DOHH2 (cell line): ENCODE results near the gene HSD11B1.

ENCODE experiments used
- H3F3A ChIP-seq: fragments of 200-600 bp; sonication (generic), shearing (Covaris generic); 2 replicates; pipeline ENCODE4 v1.6.0; 2016; ENCODE audit warnings: antibody characterized with exemption, mild to moderate bottlenecking; ENCODE audit not compliant: control insufficient read depth, insufficient read depth
- H3K27ac ChIP-seq: fragments of 200-600 bp; sonication (generic); 2 replicates; pipeline ENCODE4 v1.5.1; 2014; ENCODE audit warnings: low read depth, mild to moderate bottlenecking, low read length, moderate library complexity
- H3K27me3 ChIP-seq: fragments of 200-600 bp; sonication (generic); 2 replicates; pipeline ENCODE4 v1.6.1; 2014; ENCODE audit warnings: mild to moderate bottlenecking, low read length, mixed read lengths; ENCODE audit not compliant: control insufficient read depth
- H3K36me3 ChIP-seq: fragments of 200-600 bp; sonication (generic); 2 replicates; pipeline ENCODE4 v1.6.1; 2014; ENCODE audit warnings: mild to moderate bottlenecking, low read length, moderate library complexity, mixed read lengths; ENCODE audit not compliant: control insufficient read depth
- H3K4me1 ChIP-seq: fragments of 200-600 bp; sonication (generic); 2 replicates; pipeline ENCODE4 v1.6.1; 2014; ENCODE audit warnings: mild to moderate bottlenecking, low read length, mixed read lengths; ENCODE audit not compliant: control insufficient read depth
- H3K4me2 ChIP-seq: fragments of 200-600 bp; sonication (generic); 2 replicates; pipeline ENCODE4 v1.6.0; 2014; ENCODE audit warnings: mild to moderate bottlenecking, low read length, moderate library complexity
- H3K4me3 ChIP-seq: fragments of 200-600 bp; sonication (generic); 2 replicates; pipeline ENCODE4 v1.5.1; 2014; ENCODE audit warnings: mild to moderate bottlenecking, low read length, mixed read lengths
- H3K79me2 ChIP-seq: fragments of 200-600 bp; sonication (generic); 2 replicates; pipeline ENCODE4 v1.6.1; 2014; ENCODE audit warnings: mild to moderate bottlenecking, low read length, mixed read lengths; ENCODE audit not compliant: control insufficient read depth
- H3K9me2 ChIP-seq: fragments of 200-600 bp; sonication (generic); replicated peaks from 2 replicates; pipeline ENCODE4 v1.6.1; 2014; ENCODE audit warnings: mild to moderate bottlenecking, low read length, mixed read lengths; ENCODE audit not compliant: control insufficient read depth
- H3K9me3 ChIP-seq: fragments of 200-600 bp; sonication (generic); 2 replicates; pipeline ENCODE4 v1.6.1; 2014; ENCODE audit warnings: antibody characterized with exemption, low read length, mixed read lengths; ENCODE audit not compliant: control insufficient read depth, insufficient read depth
- H4K20me1 ChIP-seq: fragments of 200-600 bp; sonication (generic); 2 replicates; pipeline ENCODE4 v1.6.0; 2014; ENCODE audit warnings: low read depth, mild to moderate bottlenecking, antibody characterized with exemption, low read length, moderate library complexity; ENCODE audit not compliant: control insufficient read depth, insufficient read depth
- EZH2phosphoT487 ChIP-seq: fragments of 200-600 bp; sonication (generic); IDR thresholded peaks from 2 replicates; pipeline ENCODE4 v1.6.1; 2017; ENCODE audit warnings: borderline replicate concordance, mild to moderate bottlenecking, antibody characterized with exemption, low read length, moderate library complexity, mixed read lengths
- TF ChIP-seq, protein P1 (sequence below): fragments of 200-600 bp; sonication (generic); IDR thresholded peaks from one replicate; pipeline ENCODE4 v1.5.1; 2014; ENCODE audit warnings: antibody characterized with exemption, mild to moderate bottlenecking, low read depth, low read length; ENCODE audit not compliant: poor library complexity, severe bottlenecking

The HSD11B1 gene

DNA sequence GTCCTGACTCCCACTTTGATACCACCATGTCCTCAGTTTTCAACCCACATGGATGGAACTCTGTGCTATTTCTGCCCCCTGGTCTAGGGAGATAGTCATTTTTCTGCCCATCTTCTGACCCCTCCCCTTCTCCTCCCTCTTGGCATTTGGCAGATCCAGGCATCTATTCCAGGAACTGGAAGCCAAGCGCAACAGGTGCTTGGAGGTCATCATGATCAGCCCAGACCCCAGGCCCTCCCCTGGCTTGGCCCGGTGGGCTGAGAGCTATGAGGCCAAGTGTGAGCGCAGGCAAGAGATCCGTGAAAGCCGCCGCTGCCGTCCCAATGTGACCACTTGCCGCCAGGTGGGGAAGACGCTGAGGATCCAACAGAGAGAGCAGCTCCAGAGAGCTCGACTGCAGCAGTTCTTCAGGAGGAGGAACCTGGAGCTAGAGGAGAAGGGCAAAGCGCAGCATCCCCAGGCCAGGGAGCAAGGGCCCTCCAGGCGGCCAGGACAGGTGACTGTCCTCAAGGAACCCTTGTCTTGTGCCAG lies 55.2 kb downstream of the HSD11B1 start:
- peaks cover 12% of the 10 kb centered on the region; the same call in 1 of the 2 replicates for H3K79me2 ChIP-seq

DNA sequence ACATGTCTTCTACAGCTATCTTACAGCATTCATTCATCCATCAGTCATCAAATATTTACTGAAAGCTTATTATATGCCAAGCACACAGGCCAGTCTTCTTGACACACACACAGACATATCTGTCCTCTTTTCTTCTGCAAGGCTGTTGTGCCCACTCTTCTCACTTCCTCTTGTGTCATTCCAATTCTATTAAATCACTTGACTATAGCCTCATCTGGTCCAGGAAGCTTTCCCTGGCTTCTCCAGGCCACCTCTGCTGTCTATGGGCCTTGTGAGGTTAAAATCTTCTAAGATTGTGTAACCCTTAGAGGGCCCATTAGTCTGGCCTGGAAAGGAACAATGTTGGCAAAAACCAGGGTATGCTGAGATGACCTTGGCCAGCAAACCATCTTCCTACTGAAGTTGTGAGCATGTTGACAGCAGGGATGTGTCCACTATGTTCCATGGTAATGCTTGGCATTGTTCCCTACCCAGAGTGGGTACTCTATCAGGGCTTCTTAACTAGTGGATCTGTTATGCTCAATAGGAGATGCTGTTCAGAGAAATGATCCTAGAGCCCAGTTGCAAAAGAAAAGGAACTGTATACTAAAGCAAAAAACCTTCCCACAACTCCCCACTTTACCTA lies 56.5 kb downstream of the HSD11B1 start:
- Histone ChIP-seq H3K4me1 (peaks cover 14% of the 10 kb centered on the region), H3F3A (no peaks in the 10 kb centered on the region), H4K20me1 (no peaks in the 10 kb centered on the region), H3K9me2 (no peaks in the 10 kb centered on the region), H3K4me3 (no peak overlapping the region), H3K79me2 (peaks cover 12% of the 10 kb centered on the region; the same call in 1 of the 2 replicates), H3K27me3 (no peaks in the 10 kb centered on the region), H3K9me3 (no peaks in the 10 kb centered on the region), H3K4me2 (no peak overlapping the region), H3K36me3 (peaks cover 8% of the 10 kb centered on the region; the same call in 1 of the 2 replicates), H3K27ac (no peak overlapping the region)
- no peak for TF ChIP-seq EZH2phosphoT487
- TF ChIP-seq, protein P1, sequence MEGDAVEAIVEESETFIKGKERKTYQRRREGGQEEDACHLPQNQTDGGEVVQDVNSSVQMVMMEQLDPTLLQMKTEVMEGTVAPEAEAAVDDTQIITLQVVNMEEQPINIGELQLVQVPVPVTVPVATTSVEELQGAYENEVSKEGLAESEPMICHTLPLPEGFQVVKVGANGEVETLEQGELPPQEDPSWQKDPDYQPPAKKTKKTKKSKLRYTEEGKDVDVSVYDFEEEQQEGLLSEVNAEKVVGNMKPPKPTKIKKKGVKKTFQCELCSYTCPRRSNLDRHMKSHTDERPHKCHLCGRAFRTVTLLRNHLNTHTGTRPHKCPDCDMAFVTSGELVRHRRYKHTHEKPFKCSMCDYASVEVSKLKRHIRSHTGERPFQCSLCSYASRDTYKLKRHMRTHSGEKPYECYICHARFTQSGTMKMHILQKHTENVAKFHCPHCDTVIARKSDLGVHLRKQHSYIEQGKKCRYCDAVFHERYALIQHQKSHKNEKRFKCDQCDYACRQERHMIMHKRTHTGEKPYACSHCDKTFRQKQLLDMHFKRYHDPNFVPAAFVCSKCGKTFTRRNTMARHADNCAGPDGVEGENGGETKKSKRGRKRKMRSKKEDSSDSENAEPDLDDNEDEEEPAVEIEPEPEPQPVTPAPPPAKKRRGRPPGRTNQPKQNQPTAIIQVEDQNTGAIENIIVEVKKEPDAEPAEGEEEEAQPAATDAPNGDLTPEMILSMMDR = no peak

More for the DNA sequence above, 55.2 kb downstream of the HSD11B1 start:
- TF ChIP-seq EZH2phosphoT487 = no peak
- TF ChIP-seq, protein P1 = no peak
- peaks cover 26% of the 10 kb centered on the region for H3K4me1 ChIP-seq
- H3K9me2 ChIP-seq = no peaks in the 10 kb centered on the region
- no peaks in the 10 kb centered on the region for H3K9me3 ChIP-seq
- H3K4me3 ChIP-seq = no peak overlapping the region
- H3K27me3 ChIP-seq = no peaks in the 10 kb centered on the region
- H3K4me2 ChIP-seq = no peak overlapping the region
- H3F3A ChIP-seq = no peaks in the 10 kb centered on the region
- H4K20me1 ChIP-seq = no peaks in the 10 kb centered on the region
- no peak overlapping the region for H3K27ac ChIP-seq
- peaks cover 9% of the 10 kb centered on the region; the same call in 1 of the 2 replicates for H3K36me3 ChIP-seq

DNA sequence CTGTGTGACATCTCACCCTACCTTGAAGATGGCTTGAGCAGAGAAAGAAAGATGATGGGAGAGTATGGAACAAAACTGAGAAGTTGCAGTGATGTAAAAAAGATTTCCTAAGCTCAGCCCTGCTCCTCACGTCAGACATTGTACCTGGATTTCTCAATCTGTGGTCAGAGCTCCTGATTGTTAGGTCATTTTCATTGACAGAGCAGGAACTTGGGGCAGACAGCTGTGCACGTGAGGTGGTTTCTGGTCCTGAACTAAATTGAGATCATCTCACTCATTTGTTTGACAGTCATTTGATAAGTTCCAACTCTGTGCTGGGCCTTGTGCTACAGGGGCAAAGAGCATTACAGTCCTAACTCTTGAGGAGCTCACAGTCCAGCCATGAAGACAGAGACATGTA lies 61.4 kb downstream of the HSD11B1 start:
- no peak overlapping the region for H3K27ac ChIP-seq
- no peaks in the 10 kb centered on the region for H3K9me2 ChIP-seq
- peaks cover 28% of the 10 kb centered on the region for H3K4me1 ChIP-seq
- H4K20me1 ChIP-seq = no peaks in the 10 kb centered on the region
- H3K4me2 ChIP-seq = no peak overlapping the region
- no peaks in the 10 kb centered on the region for H3K79me2 ChIP-seq
- H3K36me3 ChIP-seq = 0 out of 2 replicates have a peak, but pooled peaks cover 3% of the 10 kb centered on the region
- TF ChIP-seq, protein P1 = no peak
- no peak for TF ChIP-seq EZH2phosphoT487
- H3K4me3 ChIP-seq = no peak overlapping the region
- peaks cover 4% of the 10 kb centered on the region; the same call in 1 of the 2 replicates for H3F3A ChIP-seq
- H3K27me3 ChIP-seq = no peaks in the 10 kb centered on the region
- peaks cover 10% of the 10 kb centered on the region; the same call in 1 of the 2 replicates for H3K9me3 ChIP-seq
